Lower leg skin (tissue), 4 donors: ENCODE results near the gene APPBP2. TPM values are rescaled to one million over a fixed set of nuclear protein-coding genes. Genes with fewer than 3 reads are reported as not detected.
"Not testable (repeated sequence)": the region's sequence is repeated elsewhere in the genome, so short reads cannot be mapped to it uniquely, and the experiment has no call there.

Experiments used
- DNase-seq, 2 donors: peaks; one replicate each; pipeline ENCODE4 v3.0.0-alpha.2; 2019; ENCODE audit warnings: low spot score in 2 of 2
- H3K4me3 ChIP-seq: fragments of 200-600 bp; sonication (generic); 2 replicates; pipeline ENCODE4 v1.5.1; 2017; ENCODE audit warnings: mild to moderate bottlenecking, low read depth; ENCODE audit not compliant: poor library complexity, severe bottlenecking
- POLR2A ChIP-seq, 2 donors: fragments of 450-650 bp; IDR thresholded peaks; one replicate each; pipeline ENCODE4 v1.6.1; 2016 to 2017; ENCODE audit warnings: antibody characterized with exemption in 2 of 2, mild to moderate bottlenecking in 1 of 2, moderate library complexity in 1 of 2
- WGBS, 2 donors: methylation state at CpG; one replicate each; pipeline ENCODE4 v1.1.5; 2018; 5-methylcytosine and 5-hydroxymethylcytosine counted together
- intact Hi-C: fragments of 100-400 bp; cut with DNase I; formaldehyde crosslinking; loops from one replicate; pipeline ENCODE4 v1.15.0; 2023; ENCODE audit warnings: low total_unique reads
- total RNA-seq, 4 donors: library from RNA; depleted of rRNA; stranded (reverse); fragments of >200 nt; gene quantifications; one replicate each; pipeline ENCODE4 v1.1.0, GENCODE V29; 2016
- TF ChIP-seq, protein P1 (sequence below), 3 donors: fragments of 450-650 bp; IDR thresholded peaks; one replicate each; pipeline ENCODE4 v1.5.1; 2016; ENCODE audit warnings: antibody characterized with exemption in 3 of 3, mild to moderate bottlenecking in 3 of 3, moderate library complexity in 2 of 3

APPBP2 gene
- total RNA-seq, 4 donors from 2014 or later = 14.8 to 21.6 (median 17.1) TPM

DNA sequence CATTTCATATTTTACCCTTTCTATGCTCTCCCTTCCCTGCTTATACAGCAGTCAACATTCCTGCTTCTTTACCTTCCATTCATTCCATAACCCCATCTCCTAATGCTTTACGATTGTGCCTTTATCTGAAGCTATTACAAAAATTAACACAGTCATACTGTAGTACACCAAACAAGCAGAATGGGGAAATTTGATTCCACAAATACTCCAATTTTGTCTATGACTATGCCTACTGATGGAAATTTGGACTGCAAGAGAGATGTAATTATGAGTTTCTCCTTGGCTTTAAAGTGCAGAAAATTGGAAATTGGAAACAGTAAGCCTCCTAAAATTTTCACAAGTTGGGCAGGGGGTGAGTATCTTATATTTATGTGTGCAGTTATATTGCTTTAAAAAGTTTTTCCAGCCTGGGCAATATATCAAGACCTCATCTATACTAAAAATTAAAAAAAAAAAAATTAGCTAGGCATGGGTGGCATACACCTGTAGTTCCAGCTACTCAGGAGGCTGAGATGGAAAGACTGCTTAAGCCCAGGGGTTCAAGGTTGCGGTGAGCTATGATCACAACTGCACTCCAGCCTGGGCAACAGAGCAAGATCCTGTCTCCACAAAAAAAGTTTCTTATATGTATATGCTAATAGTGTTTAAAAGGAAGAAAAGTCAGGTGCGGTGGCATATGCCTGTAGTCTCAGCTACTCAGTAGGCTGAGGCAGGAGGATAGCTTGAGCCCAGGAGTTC, 3.0 kb downstream of the APPBP2 start:
- intact Hi-C loops = no loop called here
- DNase-seq = no peak
- 81 to 87% methylated on average over 3 of the region's 3 CpGs for WGBS, 2 donors
- no peak overlapping the region for H3K4me3 ChIP-seq
- no peak for TF ChIP-seq POLR2A (IDR thresholded peaks at IDR 0.05)
- TF ChIP-seq, protein P1, sequence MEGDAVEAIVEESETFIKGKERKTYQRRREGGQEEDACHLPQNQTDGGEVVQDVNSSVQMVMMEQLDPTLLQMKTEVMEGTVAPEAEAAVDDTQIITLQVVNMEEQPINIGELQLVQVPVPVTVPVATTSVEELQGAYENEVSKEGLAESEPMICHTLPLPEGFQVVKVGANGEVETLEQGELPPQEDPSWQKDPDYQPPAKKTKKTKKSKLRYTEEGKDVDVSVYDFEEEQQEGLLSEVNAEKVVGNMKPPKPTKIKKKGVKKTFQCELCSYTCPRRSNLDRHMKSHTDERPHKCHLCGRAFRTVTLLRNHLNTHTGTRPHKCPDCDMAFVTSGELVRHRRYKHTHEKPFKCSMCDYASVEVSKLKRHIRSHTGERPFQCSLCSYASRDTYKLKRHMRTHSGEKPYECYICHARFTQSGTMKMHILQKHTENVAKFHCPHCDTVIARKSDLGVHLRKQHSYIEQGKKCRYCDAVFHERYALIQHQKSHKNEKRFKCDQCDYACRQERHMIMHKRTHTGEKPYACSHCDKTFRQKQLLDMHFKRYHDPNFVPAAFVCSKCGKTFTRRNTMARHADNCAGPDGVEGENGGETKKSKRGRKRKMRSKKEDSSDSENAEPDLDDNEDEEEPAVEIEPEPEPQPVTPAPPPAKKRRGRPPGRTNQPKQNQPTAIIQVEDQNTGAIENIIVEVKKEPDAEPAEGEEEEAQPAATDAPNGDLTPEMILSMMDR (IDR thresholded peaks at IDR 0.05) = no peak

DNA sequence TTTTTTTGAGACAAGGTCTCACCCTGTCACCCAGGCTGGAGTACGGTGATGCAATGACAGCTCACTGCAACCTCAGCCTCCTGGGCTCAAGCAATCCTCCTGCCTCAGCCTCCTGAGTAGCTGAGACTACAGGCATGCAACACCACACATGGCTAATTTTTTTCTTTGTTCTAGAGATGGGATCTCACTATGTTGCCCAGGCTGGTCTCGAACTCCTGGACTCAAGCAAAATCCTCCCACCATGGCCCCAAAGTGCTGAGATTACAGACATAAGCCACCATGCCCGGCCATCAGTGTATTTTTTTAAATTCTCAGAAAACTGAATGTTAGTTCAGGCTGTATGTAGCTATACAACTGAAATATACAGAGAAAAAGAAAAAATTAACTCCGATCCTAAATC, 6.2 kb downstream of the APPBP2 start:
- DNase-seq = no peak
- 96 to 97% methylated on average over 4 of the region's 4 CpGs for WGBS, 2 donors
- TF ChIP-seq, protein P1 (IDR thresholded peaks at IDR 0.05) = no peak
- TF ChIP-seq POLR2A (IDR thresholded peaks at IDR 0.05) = no peak
- no peak overlapping the region for H3K4me3 ChIP-seq
- intact Hi-C loops = no loop called here

DNA sequence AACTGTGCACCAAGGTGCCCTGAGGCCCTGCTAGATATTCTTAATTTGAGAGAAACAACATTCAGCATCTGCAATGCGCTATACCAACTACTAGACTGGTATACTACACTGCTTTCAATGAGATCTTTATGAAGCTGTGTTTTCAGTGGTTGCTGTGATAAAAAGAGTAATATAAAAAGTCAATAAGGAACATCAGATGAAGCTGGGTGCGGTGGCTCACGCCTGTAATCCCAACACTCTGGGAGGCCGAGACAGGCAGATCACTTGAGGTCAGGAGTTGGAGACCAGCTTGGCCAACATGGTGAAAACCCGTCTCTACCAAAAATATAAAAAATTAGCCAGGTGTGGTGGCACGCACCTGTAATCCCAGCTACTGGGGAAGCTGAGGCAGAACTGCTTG, 10.4 kb downstream of the APPBP2 start:
- intact Hi-C loops, H3K4me3 ChIP-seq, DNase-seq: not testable (repeated sequence)
- 94 to 96% methylated on average over 6 of the region's 6 CpGs for WGBS, 2 donors

DNA sequence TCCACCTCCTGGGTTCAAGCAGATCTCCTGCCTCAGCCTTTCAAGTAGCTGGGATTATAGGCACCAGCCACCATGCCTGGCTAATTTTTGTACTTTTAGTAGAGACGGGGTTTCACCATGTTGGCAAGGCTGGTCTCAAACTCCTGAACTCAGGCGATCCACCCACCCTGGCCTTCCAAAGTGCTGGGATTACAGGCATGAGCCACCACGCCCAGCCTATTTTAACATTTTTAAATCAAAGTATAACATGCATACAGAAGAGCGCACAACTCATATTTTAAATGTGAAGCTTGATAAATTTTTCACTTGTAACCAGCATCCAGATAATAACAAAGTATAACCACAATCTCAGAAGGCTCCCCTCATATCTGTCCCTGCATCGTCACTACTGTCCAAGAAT, 10.8 kb downstream of the APPBP2 start:
- H3K4me3 ChIP-seq, DNase-seq, intact Hi-C loops: not testable (repeated sequence)
- WGBS, 2 donors = 90 to 96% methylated on average over 5 of the region's 5 CpGs

DNA sequence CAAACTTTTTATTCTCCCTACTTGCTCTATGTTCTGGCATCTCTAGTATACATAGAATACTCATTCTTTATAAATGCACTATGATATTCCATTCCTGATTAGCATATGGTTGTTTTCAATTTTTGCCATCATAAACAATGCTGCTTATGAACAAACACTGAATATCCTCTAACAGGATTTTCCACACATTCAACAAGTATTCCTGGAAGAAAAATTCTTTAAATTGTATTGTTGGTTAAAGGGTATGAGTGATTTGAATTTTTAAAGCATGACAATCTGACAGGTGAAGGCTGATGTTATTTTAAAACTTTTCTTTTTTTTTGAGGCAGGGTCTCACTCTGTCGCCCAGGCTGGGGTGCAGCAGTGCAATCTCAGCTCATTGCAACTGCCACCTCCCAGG, 11.5 kb downstream of the APPBP2 start:
- TF ChIP-seq, protein P1 (IDR thresholded peaks at IDR 0.05) = no peak
- TF ChIP-seq POLR2A (IDR thresholded peaks at IDR 0.05) = no peak
- intact Hi-C loops = no loop called here
- no peak for DNase-seq
- no peak overlapping the region for H3K4me3 ChIP-seq
- 96 to 100% methylated on average over 1 of the region's 1 CpG for WGBS, 2 donors

DNA sequence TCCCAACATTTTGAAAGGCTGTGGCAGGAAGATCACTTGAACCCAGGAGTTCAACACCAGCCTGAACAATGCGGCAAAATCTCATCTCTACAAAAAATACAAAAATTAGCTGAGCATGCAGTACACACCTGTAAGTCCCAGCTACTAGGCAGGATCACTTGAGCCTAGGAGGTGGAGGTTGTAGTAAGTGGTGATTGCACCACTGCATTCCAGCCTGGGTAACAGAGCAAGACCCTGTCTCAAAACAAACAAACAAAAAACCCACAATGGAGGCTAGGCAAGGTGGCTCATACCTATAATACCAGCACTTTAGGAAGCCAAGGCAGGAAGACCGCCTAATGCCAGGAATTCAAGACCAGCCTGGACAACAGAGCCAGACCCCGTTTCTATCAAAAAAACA, 12.0 kb downstream of the APPBP2 start:
- TF ChIP-seq, protein P1 (IDR thresholded peaks at IDR 0.05) = no peak
- no peak for TF ChIP-seq POLR2A (IDR thresholded peaks at IDR 0.05)
- WGBS, 2 donors = 87 to 94% methylated on average over 3 of the region's 3 CpGs
- intact Hi-C loops = no loop called here
- H3K4me3 ChIP-seq = no peak overlapping the region
- no peak for DNase-seq

DNA sequence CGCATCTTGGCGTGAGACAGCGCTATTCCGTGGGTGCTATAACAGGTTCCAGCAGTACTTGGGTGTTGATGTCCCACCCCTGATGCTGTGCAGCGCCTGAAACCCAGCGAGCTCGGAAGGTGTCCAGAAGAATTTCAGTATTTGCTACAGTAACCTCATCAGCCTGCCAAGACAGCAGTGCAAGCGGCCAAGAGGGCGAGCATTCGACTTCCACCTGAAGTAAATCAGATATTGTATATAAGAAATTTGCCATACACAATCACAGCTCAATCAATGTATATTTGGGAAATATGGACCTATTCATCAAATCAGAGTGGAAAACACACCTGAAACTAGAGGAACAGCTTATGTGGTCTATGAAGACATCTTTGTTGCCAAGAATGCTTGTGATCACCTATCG, 13.0 kb downstream of the APPBP2 start:
- no peak overlapping the region for H3K4me3 ChIP-seq
- no peak for DNase-seq
- intact Hi-C loops = no loop called here
- 95 to 98% methylated on average over 11 of the region's 11 CpGs for WGBS, 2 donors
- no peak for TF ChIP-seq POLR2A (IDR thresholded peaks at IDR 0.05)
- TF ChIP-seq, protein P1 (IDR thresholded peaks at IDR 0.05) = no peak
